Activated CD4-positive, alpha-beta T cell treated with anti-CD3 and anti-CD28 coated beads, Interleukin-2, amount 50 U/mL, for 48 hours (primary cell): ENCODE results near the gene CNTN4.

ENCODE experiments used
- DNase-seq, 2 experiments: peaks; one replicate each; pipeline ENCODE4 v3.0.0-alpha.2; 2020

CNTN4 gene

DNA sequence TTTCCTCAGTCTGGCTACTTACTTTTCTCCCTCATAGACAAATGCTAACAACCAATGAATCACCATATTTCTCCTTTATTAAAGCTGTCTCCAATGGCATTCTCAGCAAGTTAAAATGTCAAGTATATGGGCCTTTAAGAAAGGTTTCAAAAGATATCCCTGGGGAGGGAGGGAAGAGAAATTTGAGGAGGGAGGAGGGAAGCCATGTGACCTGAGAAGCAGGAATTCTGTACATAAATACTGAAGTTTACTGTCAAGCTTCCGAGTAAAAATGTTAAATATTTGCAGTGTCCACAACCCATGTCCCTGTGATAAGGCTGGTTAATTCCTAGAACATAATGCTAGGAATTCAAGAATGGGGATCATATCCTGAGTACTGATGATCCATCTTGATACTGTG, 175.9 kb downstream of the CNTN4 start:
- DNase-seq: no peak

DNA sequence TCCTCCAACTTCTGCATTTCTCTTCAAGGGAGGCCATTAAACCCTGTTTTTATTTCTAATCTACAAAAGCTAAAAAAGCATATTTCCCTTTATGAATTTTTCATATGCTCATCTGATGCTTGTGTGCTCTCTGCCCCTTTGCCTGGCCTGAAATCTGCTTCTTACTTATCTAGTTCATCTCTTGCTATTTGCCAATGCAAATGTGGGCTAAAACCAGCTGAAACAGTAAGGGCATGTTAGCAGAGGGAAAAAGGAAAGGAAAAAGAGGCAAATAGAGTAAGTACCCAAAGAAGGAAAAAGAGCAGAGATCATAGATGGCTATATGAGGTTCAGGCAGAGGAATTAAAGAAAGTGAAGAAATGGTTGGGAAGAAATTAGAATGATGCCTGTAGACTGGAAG, 185.2 kb downstream of the CNTN4 start:
- no peak for DNase-seq

GRCh38 chr3:2300938-2301337, 202.3 kb downstream of the CNTN4 start:
- no peak for DNase-seq

DNA sequence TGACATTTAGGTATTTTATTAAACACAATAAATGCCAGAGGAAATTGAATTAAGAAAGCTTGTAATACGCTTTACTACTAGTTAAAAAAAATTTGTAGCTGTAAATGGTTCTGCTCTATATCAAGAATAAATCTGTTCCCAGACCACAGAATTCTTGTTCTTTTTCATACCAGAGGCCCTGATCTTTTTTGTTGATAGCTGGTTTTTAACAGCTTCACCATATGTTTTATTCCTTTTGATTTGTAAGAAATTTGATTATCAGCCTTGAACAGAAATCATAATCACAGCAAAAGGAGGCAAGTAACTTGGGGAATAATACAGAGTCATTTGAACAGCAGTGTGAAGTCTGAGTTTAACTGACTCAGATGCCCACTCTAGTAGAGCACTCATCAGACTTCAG, 202.7 kb downstream of the CNTN4 start:
- no peak for DNase-seq

GRCh38 chr3:2303566-2303965, 204.9 kb downstream of the CNTN4 start:
- DNase-seq: no peak

DNA sequence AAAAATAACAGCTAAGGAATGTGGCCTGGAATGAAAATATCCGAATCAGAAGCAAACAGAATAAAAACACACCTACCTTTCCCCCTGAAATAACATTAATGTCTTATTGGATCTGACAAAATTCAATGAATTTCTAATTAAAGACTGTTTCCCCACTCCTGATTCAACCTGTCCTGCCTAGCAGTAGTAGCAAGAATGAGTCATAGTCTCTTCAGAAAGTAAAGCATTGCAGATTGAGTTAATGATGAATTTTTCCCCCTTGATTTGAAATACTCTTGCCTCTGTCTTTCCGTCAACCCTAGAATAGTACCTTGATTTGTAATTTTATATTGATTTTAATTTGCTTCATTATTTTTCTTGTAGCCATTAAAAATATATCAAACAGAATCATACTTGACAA, 212.4 kb downstream of the CNTN4 start:
- no peak for DNase-seq

- DNase-seq: no peak
These were observed 218.9 kb downstream of the CNTN4 start for GRCh38 chr3:2317521-2317920.

GRCh38 chr3:2334921-2335320, 236.3 kb downstream of the CNTN4 start:
- no peak for DNase-seq

GRCh38 chr3:2343031-2343682, 244.5 kb downstream of the CNTN4 start:
- DNase-seq: no peak

- no peak for DNase-seq
These were observed 253.6 kb downstream of the CNTN4 start for GRCh38 chr3:2352134-2352762.

DNA sequence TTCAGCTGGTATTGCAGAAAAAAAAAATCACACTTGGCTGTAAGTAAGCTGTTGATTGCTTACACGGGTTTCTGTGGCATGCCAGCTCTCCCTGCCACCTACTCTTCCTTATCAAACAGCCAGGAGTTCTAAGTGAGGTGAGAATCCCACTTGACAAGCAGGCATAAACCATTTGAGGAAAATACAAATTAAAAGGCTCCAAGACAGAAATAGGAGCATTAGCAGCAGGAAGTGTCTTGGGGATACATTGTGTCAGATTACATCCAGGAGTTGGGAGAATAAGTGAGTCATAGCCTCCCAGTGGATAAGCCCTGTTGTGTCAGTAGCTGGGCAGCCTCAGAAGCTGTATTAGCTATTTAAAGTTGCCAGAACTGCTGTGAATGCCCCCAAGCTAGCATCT, 256.0 kb downstream of the CNTN4 start:
- DNase-seq: no peak

- no peak for DNase-seq
These were observed 257.8 kb downstream of the CNTN4 start for GRCh38 chr3:2356298-2356950.

GRCh38 chr3:2360815-2361214, 262.1 kb downstream of the CNTN4 start:
- DNase-seq: no peak

GRCh38 chr3:2362122-2362521, 263.5 kb downstream of the CNTN4 start:
- DNase-seq: no peak

DNA sequence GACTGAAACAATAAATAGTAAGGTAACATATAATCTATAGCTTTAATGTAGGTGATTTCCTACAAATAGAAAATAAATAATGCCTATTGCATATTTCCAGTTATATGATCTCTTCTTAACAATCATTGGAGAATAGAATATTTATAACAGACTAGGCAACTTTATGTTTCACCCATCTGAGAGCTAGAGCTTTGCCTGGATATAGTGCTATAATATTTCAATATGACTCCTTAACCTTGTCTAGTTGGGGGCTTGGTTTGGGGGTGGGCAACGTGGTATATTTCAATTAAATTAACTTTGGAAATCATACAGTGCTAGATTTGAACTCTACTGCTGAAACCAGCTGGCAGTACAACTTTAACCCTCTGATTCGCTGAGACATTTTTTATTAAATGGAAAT, 265.2 kb downstream of the CNTN4 start:
- DNase-seq: no peak

GRCh38 chr3:2370317-2370716, 271.7 kb downstream of the CNTN4 start:
- DNase-seq: no peak

GRCh38 chr3:2372306-2372705, 273.6 kb downstream of the CNTN4 start:
- no peak for DNase-seq

DNA sequence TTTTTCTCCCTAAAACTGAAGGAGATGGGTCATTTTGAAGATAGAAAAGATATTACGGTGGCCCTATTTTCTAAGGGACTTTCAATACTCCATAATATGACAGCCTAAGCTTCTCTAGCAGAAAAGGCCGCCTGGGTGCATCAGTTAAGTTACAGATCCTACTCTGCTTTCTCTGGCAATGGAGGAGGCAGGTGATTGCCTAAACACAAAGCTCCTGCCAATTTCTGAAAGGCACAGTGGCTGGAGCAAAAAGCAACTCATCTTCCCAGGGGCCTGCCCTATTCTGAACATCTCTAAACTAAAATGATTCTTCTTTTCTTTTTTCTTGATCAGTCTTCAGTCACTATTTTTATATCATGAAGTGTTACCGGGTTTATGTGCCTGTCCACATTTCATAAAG, 276.7 kb downstream of the CNTN4 start:
- DNase-seq: no peak

DNA sequence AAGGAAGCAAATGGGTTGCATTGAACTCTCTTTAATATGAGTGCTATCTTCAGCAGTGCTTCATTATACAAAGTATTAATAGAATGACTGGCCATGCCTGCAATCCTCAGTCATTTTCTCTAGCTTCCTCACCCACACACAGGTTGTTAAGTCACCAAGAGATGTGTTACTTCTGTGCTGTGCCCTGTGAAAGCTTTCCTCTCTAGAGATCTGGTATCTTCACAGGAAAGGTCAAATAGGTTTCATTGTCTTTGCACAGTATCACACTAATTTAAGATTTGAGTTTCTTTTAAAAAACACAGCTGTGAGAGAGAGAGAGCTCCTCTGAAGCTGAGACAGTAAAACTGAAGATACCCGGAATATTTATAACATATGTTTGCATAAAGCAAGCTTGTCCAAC, 278.6 kb downstream of the CNTN4 start:
- DNase-seq: no peak

GRCh38 chr3:2390926-2391532, 292.4 kb downstream of the CNTN4 start:
- no peak for DNase-seq

DNA sequence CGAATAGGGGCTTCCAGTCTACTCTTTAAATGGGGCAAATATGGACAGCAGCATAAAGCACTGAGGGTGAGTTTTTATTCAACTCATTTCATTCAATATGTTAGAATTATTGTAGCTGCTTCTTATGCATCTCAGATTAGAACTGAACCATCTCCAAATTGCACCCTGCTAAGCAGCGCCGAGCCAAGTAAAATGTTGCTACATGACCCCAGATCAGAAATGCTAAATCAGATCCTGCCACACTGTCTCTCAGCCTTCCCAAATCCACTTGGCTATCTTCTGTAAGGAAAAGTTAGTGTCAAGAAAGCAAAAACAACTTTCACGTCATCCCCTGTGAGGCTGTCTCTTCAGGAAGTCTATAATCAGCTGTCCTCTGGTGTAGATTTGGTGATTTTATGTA, 293.2 kb downstream of the CNTN4 start:
- DNase-seq: no peak

- no peak for DNase-seq
These were observed 294.3 kb downstream of the CNTN4 start for GRCh38 chr3:2392981-2393380.

- no peak for DNase-seq
These were observed 316.4 kb downstream of the CNTN4 start for GRCh38 chr3:2415083-2415482.

GRCh38 chr3:2420919-2421318, 322.3 kb downstream of the CNTN4 start:
- DNase-seq: no peak
